RWPE2 (cell line): ENCODE measurements around the gene HDAC9.
A peak's percentile ranks its signal among the peaks of the same experiment; 100 is the strongest.

Experiments
- ATAC-seq: fragments of 200-7000 bp; cut with Tn5 transposase; 3 replicates; pipeline ENCODE4 v1.9.1; 2021; ENCODE audit warnings: low read depth
- DNase-seq: peaks from one replicate; pipeline ENCODE4 v3.0.0-alpha.2; 2020; ENCODE audit warnings: low spot score
- H3K27ac ChIP-seq: fragments of 450-650 bp; 2 replicates; pipeline ENCODE4 v1.5.1; 2017; ENCODE audit warnings: mild to moderate bottlenecking; ENCODE audit not compliant: poor library complexity, severe bottlenecking
- H3K27me3 ChIP-seq: fragments of 250-450 bp; sonication (Bioruptor Pico); 2 replicates; pipeline ENCODE4 v1.5.1; 2021; ENCODE audit warnings: mild to moderate bottlenecking, moderate library complexity; ENCODE audit not compliant: insufficient read depth, poor library complexity, severe bottlenecking
- H3K36me3 ChIP-seq: fragments of 250-450 bp; sonication (Bioruptor Pico); 2 replicates; pipeline ENCODE4 v1.5.1; 2020; ENCODE audit warnings: low read depth, mild to moderate bottlenecking, moderate library complexity
- H3K4me1 ChIP-seq: fragments of 250-450 bp; sonication (Bioruptor Pico); 2 replicates; pipeline ENCODE4 v1.5.1; 2021; ENCODE audit warnings: mild to moderate bottlenecking, moderate library complexity; ENCODE audit not compliant: insufficient read depth, poor library complexity, severe bottlenecking
- H3K4me3 ChIP-seq: fragments of 250-450 bp; sonication (Bioruptor Pico); 2 replicates; pipeline ENCODE4 v1.5.1; 2021; ENCODE audit warnings: mild to moderate bottlenecking, moderate library complexity; ENCODE audit not compliant: severe bottlenecking
- H3K9me3 ChIP-seq: fragments of 250-450 bp; sonication (Bioruptor Pico); 2 replicates; pipeline ENCODE4 v1.5.1; 2021; ENCODE audit warnings: mild to moderate bottlenecking, moderate library complexity; ENCODE audit not compliant: severe bottlenecking
- CTCF ChIP-seq: fragments of 450-650 bp; IDR thresholded peaks from one replicate; pipeline ENCODE4 v1.5.1; 2017; ENCODE audit warnings: mild to moderate bottlenecking, moderate library complexity; ENCODE audit not compliant: poor library complexity, severe bottlenecking

Gene HDAC9

GRCh38 chr7:19009936-19010280 is 514.4 kb downstream of the HDAC9 start:
- H3K4me3 ChIP-seq = no peak overlapping the region
- no peak for TF ChIP-seq CTCF
- ATAC-seq = peak; percentile 65; the same call in 2 of the 3 replicates
- H3K27ac ChIP-seq = peak overlapping the region; percentile 52
- no peaks in the 10 kb centered on the region for H3K9me3 ChIP-seq
- H3K4me1 ChIP-seq = peaks cover 15% of the 10 kb centered on the region
- no peaks in the 10 kb centered on the region for H3K27me3 ChIP-seq
- DNase-seq = no peak
- H3K36me3 ChIP-seq = no peaks in the 10 kb centered on the region

- no peak for ATAC-seq
- peak overlapping the region; percentile 52 for H3K27ac ChIP-seq
- H3K36me3 ChIP-seq = no peaks in the 10 kb centered on the region
- TF ChIP-seq CTCF = no peak
- peaks cover 15% of the 10 kb centered on the region for H3K4me1 ChIP-seq
- H3K27me3 ChIP-seq = no peaks in the 10 kb centered on the region
- no peak overlapping the region for H3K4me3 ChIP-seq
- no peak for DNase-seq
- H3K9me3 ChIP-seq = no peaks in the 10 kb centered on the region
Measured at GRCh38 chr7:19011212-19011611, 515.7 kb downstream of the HDAC9 start.

GRCh38 chr7:19015098-19015497 is 519.5 kb downstream of the HDAC9 start:
- ATAC-seq = no peak
- TF ChIP-seq CTCF = no peak
- no peak overlapping the region for H3K27ac ChIP-seq
- no peaks in the 10 kb centered on the region for H3K27me3 ChIP-seq
- no peak overlapping the region for H3K4me3 ChIP-seq
- peaks cover 10% of the 10 kb centered on the region for H3K4me1 ChIP-seq
- no peaks in the 10 kb centered on the region for H3K9me3 ChIP-seq
- no peak for DNase-seq
- H3K36me3 ChIP-seq = no peaks in the 10 kb centered on the region

GRCh38 chr7:19016140-19016539 is 520.6 kb downstream of the HDAC9 start:
- H3K4me1 ChIP-seq = peaks cover 15% of the 10 kb centered on the region
- no peak overlapping the region for H3K4me3 ChIP-seq
- H3K27ac ChIP-seq = no peak overlapping the region
- TF ChIP-seq CTCF = no peak
- DNase-seq = no peak
- H3K36me3 ChIP-seq = no peaks in the 10 kb centered on the region
- no peaks in the 10 kb centered on the region for H3K9me3 ChIP-seq
- H3K27me3 ChIP-seq = no peaks in the 10 kb centered on the region
- ATAC-seq = no peak

- H3K27ac ChIP-seq = no peak overlapping the region
- no peaks in the 10 kb centered on the region for H3K27me3 ChIP-seq
- no peaks in the 10 kb centered on the region for H3K36me3 ChIP-seq
- no peaks in the 10 kb centered on the region for H3K9me3 ChIP-seq
- H3K4me3 ChIP-seq = no peak overlapping the region
- no peak for DNase-seq
- no peak for TF ChIP-seq CTCF
- no peak for ATAC-seq
- H3K4me1 ChIP-seq = peaks cover 15% of the 10 kb centered on the region
Measured at GRCh38 chr7:19017374-19017773, 521.8 kb downstream of the HDAC9 start.
